ENCODE measurements around the gene CASZ1.

DNA sequence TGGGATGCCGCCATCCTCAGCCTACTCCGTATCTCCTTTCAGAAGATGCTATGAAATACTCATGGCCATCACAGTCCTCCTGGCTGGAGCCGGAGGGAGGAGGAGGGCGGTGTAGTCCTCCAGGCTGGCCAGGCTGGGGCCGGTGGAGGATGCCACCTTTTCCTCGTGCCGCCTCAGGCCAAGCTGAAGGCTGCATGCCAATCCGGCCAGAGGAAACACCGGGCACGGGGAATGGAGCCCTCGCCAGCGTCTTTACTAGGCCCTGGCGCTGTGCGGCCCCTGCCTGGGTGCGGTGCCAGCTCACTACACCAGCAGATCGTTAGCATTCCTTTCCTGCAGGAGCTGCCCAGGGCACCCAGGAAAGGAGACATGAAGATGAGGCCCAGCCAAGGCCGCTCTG, 70.1 kb downstream of the CASZ1 start:
- TF ChIP-seq, protein P1, sequence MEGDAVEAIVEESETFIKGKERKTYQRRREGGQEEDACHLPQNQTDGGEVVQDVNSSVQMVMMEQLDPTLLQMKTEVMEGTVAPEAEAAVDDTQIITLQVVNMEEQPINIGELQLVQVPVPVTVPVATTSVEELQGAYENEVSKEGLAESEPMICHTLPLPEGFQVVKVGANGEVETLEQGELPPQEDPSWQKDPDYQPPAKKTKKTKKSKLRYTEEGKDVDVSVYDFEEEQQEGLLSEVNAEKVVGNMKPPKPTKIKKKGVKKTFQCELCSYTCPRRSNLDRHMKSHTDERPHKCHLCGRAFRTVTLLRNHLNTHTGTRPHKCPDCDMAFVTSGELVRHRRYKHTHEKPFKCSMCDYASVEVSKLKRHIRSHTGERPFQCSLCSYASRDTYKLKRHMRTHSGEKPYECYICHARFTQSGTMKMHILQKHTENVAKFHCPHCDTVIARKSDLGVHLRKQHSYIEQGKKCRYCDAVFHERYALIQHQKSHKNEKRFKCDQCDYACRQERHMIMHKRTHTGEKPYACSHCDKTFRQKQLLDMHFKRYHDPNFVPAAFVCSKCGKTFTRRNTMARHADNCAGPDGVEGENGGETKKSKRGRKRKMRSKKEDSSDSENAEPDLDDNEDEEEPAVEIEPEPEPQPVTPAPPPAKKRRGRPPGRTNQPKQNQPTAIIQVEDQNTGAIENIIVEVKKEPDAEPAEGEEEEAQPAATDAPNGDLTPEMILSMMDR (conservative IDR thresholded peaks at IDR 0.05): no peak
- no peak for TF ChIP-seq EZH2 (IDR thresholded peaks at IDR 0.05; ENCODE audit: low read depth)

Measured in PC-9 (cell line).